Myocyte (in vitro differentiated cells): ENCODE measurements around the gene NBAS. TPM values are rescaled to one million over a fixed set of nuclear protein-coding genes. Genes with fewer than 3 reads are reported as not detected.
A peak's percentile ranks its signal among the peaks of the same experiment; 100 is the strongest.
"Not testable (repeated sequence)": the region's sequence is repeated elsewhere in the genome, so short reads cannot be mapped to it uniquely, and the experiment has no call there.

Experiments used
- DNase-seq: peaks from one replicate; pipeline ENCODE4 v3.0.0-alpha.2; 2012; ENCODE audit warnings: low read depth
- total RNA-seq: library from RNA; depleted of rRNA; stranded (reverse); fragments of >200 nt; gene quantifications from 2 replicates; pipeline ENCODE4 v1.2.3, GENCODE V29; 2014

NBAS gene
- total RNA-seq, 1 donor from 2014 or later: 56.6 TPM

GRCh38 chr2:15481000-15481399 is 80.1 kb downstream of the NBAS start:
- DNase-seq: no peak

GRCh38 chr2:15480552-15480951 is 80.6 kb downstream of the NBAS start:
- no peak for DNase-seq

- DNase-seq: no peak
Measured at GRCh38 chr2:15472876-15473275, 88.3 kb downstream of the NBAS start.

- no peak for DNase-seq
Measured at GRCh38 chr2:15472133-15472532, 89.0 kb downstream of the NBAS start.

GRCh38 chr2:15471606-15472005 is 89.5 kb downstream of the NBAS start:
- DNase-seq: no peak

- DNase-seq: no peak
Measured at GRCh38 chr2:15460112-15460620, 101.0 kb downstream of the NBAS start.

GRCh38 chr2:15458277-15458676 is 102.9 kb downstream of the NBAS start:
- DNase-seq: no peak

- no peak for DNase-seq
Measured at GRCh38 chr2:15457868-15458267, 103.3 kb downstream of the NBAS start.

GRCh38 chr2:15456352-15456751 is 104.8 kb downstream of the NBAS start:
- no peak for DNase-seq

GRCh38 chr2:15450808-15451207 is 110.3 kb downstream of the NBAS start:
- no peak for DNase-seq

- peak; percentile 72 for DNase-seq
Measured at GRCh38 chr2:15449556-15450236, 111.4 kb downstream of the NBAS start.

- no peak for DNase-seq
Measured at GRCh38 chr2:15448250-15448839, 112.8 kb downstream of the NBAS start.

- DNase-seq: no peak
Measured at GRCh38 chr2:15447381-15447780, 113.8 kb downstream of the NBAS start.

- no peak for DNase-seq
Measured at GRCh38 chr2:15446961-15447360, 114.2 kb downstream of the NBAS start.

GRCh38 chr2:15445891-15446562 is 115.1 kb downstream of the NBAS start:
- no peak for DNase-seq

- DNase-seq: not testable (repeated sequence)
Measured at GRCh38 chr2:15439768-15440524, 121.2 kb downstream of the NBAS start.

GRCh38 chr2:15439366-15439765 is 121.8 kb downstream of the NBAS start:
- DNase-seq: not testable (repeated sequence)

GRCh38 chr2:15436195-15436594 is 124.9 kb downstream of the NBAS start:
- no peak for DNase-seq

- peak; percentile 9 for DNase-seq
Measured at GRCh38 chr2:15435474-15435873, 125.7 kb downstream of the NBAS start.

GRCh38 chr2:15432642-15433256 is 128.4 kb downstream of the NBAS start:
- no peak for DNase-seq

- DNase-seq: no peak
Measured at GRCh38 chr2:15429032-15429431, 132.1 kb downstream of the NBAS start.
